ELF-1 (cell line): Measurements from ENCODE around the gene CELA1.

Experiments used
- DNase-seq: peaks from one replicate; pipeline ENCODE4 v3.0.0-alpha.2; 2016; ENCODE audit warnings: low read depth, low spot score

CELA1 gene

GRCh38 chr12:51346581-51346980 lies at the start of gene CELA1:
Gene CELA1 (minus strand): TSS chr12:51346679. CDS start chr12:51346638, 41 bp downstream.
- DNase-seq, result no peak

GRCh38 chr12:51395283-51396230 lies 49.1 kb upstream of the CELA1 start:
- DNase-seq, result peak; percentile 57

- no peak for DNase-seq
Measured at GRCh38 chr12:51393676-51394545, 47.4 kb upstream of the CELA1 start.

- DNase-seq, result peak; percentile 88
Measured at GRCh38 chr12:51392556-51393237, 46.2 kb upstream of the CELA1 start.

GRCh38 chr12:51391283-51392123 lies 45.0 kb upstream of the CELA1 start, which contains the start of gene GALNT6:
Gene GALNT6 (minus strand): TSS chr12:51391406. CDS start chr12:51379781, 11,625 bp downstream.
- DNase-seq, result peak; percentile 85

GRCh38 chr12:51390891-51391282 lies 44.4 kb upstream of the CELA1 start:
- DNase-seq, result peak; percentile 83

- DNase-seq, result peak; percentile 41
Measured at GRCh38 chr12:51390457-51390856, 44.0 kb upstream of the CELA1 start.

GRCh38 chr12:51389302-51389999 lies 43.0 kb upstream of the CELA1 start:
- no peak for DNase-seq

GRCh38 chr12:51388846-51389245 lies 42.4 kb upstream of the CELA1 start:
- DNase-seq, result no peak

GRCh38 chr12:51388069-51388799 lies 41.8 kb upstream of the CELA1 start:
- DNase-seq, result peak; percentile 95

- no peak for DNase-seq
Measured at GRCh38 chr12:51386351-51386750, 39.9 kb upstream of the CELA1 start.

GRCh38 chr12:51383269-51383905 lies 36.9 kb upstream of the CELA1 start:
- no peak for DNase-seq

- no peak for DNase-seq
Measured at GRCh38 chr12:51382173-51382572, 35.7 kb upstream of the CELA1 start.

GRCh38 chr12:51381226-51382079 lies 35.0 kb upstream of the CELA1 start:
- no peak for DNase-seq

GRCh38 chr12:51379571-51379970 lies 33.1 kb upstream of the CELA1 start:
- no peak for DNase-seq

GRCh38 chr12:51378749-51379148 lies 32.3 kb upstream of the CELA1 start:
- DNase-seq, result no peak

- no peak for DNase-seq
Measured at GRCh38 chr12:51377099-51377984, 30.9 kb upstream of the CELA1 start.
